Renal cortex interstitium (tissue), 15 donors: Measurements from ENCODE around the gene IFNA10. TPM values are rescaled to one million over a fixed set of nuclear protein-coding genes. Genes with fewer than 3 reads are reported as not detected.
"Not testable (repeated sequence)": the region's sequence is repeated elsewhere in the genome, so short reads cannot be mapped to it uniquely, and the experiment has no call there.

Source experiments
- DNase-seq, 11 donors: peaks; one replicate each; pipeline ENCODE4 v3.0.0-alpha.2; 2013; ENCODE audit warnings: low read depth in 9 of 11, low spot score in 4 of 11; ENCODE audit errors: extremely low read depth in 1 of 11
- long read RNA-seq, 16 experiments: transcript quantifications; one replicate each; lab custom pipeline, GENCODE V29; 2026
- polyA plus RNA-seq, 3 donors: library from polyadenylated mRNA; unstranded; fragments of 120-200 nt; gene quantifications; one replicate each; pipeline ENCODE4 v1.2.1, GENCODE V29; 2013; ENCODE audit not compliant: insufficient read length in 3 of 3

The IFNA10 gene
- not detected for polyA plus RNA-seq
- long read RNA-seq, donor 1: 0 reads
- long read RNA-seq, donor 2: 0 reads
- long read RNA-seq, donor 3: 0 reads
- long read RNA-seq, donor 4: 0 reads
- long read RNA-seq, donor 5: 0 reads
- long read RNA-seq, donor 6: 0 reads
- long read RNA-seq, donor 7: 0 reads
- long read RNA-seq, donor 8: 0 reads
- long read RNA-seq, donor 9: 0 reads
- long read RNA-seq, donor 10: 0 reads
- long read RNA-seq, donor 11: 0 reads
- long read RNA-seq, donor 12: 0 reads
- long read RNA-seq, donor 13: 0 reads
- long read RNA-seq, donor 14: 0 reads
- long read RNA-seq, donor 15: 0 reads
- long read RNA-seq, donor 16: 0 reads

GRCh38 chr9:21207043-21207442 is at the start of gene IFNA10:
IFNA10 (minus strand) TSS chr9:21207143; CDS start chr9:21207097, 46 bp downstream.
- not testable (repeated sequence) for DNase-seq

- peak in 1 of 11 donors; percentile 2 for DNase-seq
These were observed 48.7 kb upstream of the IFNA10 start for GRCh38 chr9:21255538-21256212.

GRCh38 chr9:21252721-21253547 is 46.0 kb upstream of the IFNA10 start:
- DNase-seq: peak in 5 of 11 donors; percentile 4 to 14 (median 11)

GRCh38 chr9:21251638-21252037 is 44.7 kb upstream of the IFNA10 start:
- DNase-seq: no peak

GRCh38 chr9:21251190-21251589 is 44.2 kb upstream of the IFNA10 start:
- no peak for DNase-seq

GRCh38 chr9:21244836-21245235 is 37.9 kb upstream of the IFNA10 start:
- DNase-seq: no peak

- no peak for DNase-seq
These were observed 33.0 kb upstream of the IFNA10 start, which contains the start of gene IFNA14 for GRCh38 chr9:21239911-21240310. IFNA14 (minus strand) TSS chr9:21240005; CDS start chr9:21239935, 70 bp downstream.

GRCh38 chr9:21236360-21236714 is 29.4 kb upstream of the IFNA10 start:
- DNase-seq: not testable (repeated sequence)

- peak in 5 of 11 donors; percentile 3 to 14 (median 7) for DNase-seq
These were observed 28.8 kb upstream of the IFNA10 start for GRCh38 chr9:21235468-21236359.

- no peak for DNase-seq
These were observed 27.3 kb upstream of the IFNA10 start for GRCh38 chr9:21234153-21234687.

- DNase-seq: no peak
These were observed 26.3 kb upstream of the IFNA10 start for GRCh38 chr9:21233258-21233657.

GRCh38 chr9:21228122-21228521 is 21.2 kb upstream of the IFNA10 start, which contains the start of gene IFNA17:
IFNA17 (minus strand) TSS chr9:21228222; CDS start chr9:21228173, 49 bp downstream.
- no peak for DNase-seq

GRCh38 chr9:21217211-21217610 is 10.3 kb upstream of the IFNA10 start, which contains the start of gene IFNA16:
IFNA16 (minus strand) TSS chr9:21217311; CDS start chr9:21217305, 6 bp downstream.
- DNase-seq: not testable (repeated sequence)

GRCh38 chr9:21213411-21214326 is 6.7 kb upstream of the IFNA10 start:
- DNase-seq: not testable (repeated sequence)

- not testable (repeated sequence) for DNase-seq
These were observed 5.2 kb upstream of the IFNA10 start for GRCh38 chr9:21212160-21212559.

- not testable (repeated sequence) for DNase-seq
These were observed 3.8 kb upstream of the IFNA10 start for GRCh38 chr9:21210782-21211181.

GRCh38 chr9:21210311-21210710 is 3.4 kb upstream of the IFNA10 start:
- no peak for DNase-seq
